ENCODE results near the gene PTPN2. TPM values are rescaled to one million over a fixed set of nuclear protein-coding genes. Genes with fewer than 3 reads are reported as not detected.

PTPN2 gene
- polyA plus RNA-seq, 2 donors, result 18.9 to 20.7 TPM

DNA sequence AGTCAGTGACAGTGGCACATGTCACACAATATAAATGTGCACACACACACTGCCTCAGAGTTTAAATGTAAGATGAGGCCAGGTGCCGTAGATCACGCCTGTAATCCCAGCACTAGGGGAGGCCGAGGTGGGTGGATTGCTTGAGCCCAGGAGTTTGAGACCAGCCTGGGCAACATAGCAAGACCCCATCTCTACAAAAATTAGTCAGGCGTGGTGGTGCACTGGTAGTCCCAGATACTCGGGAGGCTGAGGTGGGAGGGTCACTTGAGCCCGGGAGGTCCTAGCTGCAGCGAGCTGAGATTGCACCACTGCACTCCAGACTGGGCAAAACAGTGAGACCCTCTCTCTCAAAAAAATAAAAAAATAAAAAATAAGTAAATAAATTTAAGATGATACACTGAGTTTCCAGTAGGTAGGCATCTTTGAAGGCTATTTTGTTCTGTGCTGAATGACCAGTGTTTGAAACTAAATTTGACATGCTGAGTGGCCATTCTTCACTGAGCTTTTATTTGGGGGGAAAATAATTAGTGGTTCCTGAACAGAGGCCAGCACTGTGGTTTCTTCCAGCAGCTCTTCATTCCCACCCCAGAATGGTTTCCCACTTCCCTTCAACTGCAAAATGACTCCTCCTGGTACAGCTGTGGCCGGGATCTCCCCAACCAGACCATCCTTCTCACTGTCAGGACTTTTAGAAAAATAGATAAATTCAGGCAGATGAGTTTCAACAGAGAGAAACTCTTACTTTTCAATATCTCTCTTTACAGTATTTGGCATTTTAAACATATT is 136.3 kb downstream of the PTPN2 start:
- Histone ChIP-seq H3K4me3 (ENCODE audit: low read depth in 1 of 2, low read length in 2 of 2) (no peak overlapping the region), H3K36me3 (ENCODE audit: control insufficient read depth in 2 of 2, insufficient read depth in 2 of 2, low read length in 1 of 2) (no peaks in the 10 kb centered on the region), H3K27me3 (ENCODE audit: control insufficient read depth in 1 of 2, insufficient read depth in 2 of 2, low read length in 2 of 2) (no peaks in the 10 kb centered on the region), H3K4me1 (ENCODE audit: control insufficient read depth in 2 of 2, insufficient read depth in 2 of 2, low read length in 1 of 2) (no peaks in the 10 kb centered on the region), H3K9me3 (ENCODE audit: control insufficient read depth in 2 of 2, insufficient read depth in 1 of 2, low read depth in 1 of 2, low read length in 1 of 2) (no peaks in the 10 kb centered on the region), H3K27ac (ENCODE audit: low read depth in 2 of 2, low read length in 1 of 2) (no peak overlapping the region)
- WGBS, 2 donors, result 89 to 91% methylated on average over 8 of the region's 8 CpGs

DNA sequence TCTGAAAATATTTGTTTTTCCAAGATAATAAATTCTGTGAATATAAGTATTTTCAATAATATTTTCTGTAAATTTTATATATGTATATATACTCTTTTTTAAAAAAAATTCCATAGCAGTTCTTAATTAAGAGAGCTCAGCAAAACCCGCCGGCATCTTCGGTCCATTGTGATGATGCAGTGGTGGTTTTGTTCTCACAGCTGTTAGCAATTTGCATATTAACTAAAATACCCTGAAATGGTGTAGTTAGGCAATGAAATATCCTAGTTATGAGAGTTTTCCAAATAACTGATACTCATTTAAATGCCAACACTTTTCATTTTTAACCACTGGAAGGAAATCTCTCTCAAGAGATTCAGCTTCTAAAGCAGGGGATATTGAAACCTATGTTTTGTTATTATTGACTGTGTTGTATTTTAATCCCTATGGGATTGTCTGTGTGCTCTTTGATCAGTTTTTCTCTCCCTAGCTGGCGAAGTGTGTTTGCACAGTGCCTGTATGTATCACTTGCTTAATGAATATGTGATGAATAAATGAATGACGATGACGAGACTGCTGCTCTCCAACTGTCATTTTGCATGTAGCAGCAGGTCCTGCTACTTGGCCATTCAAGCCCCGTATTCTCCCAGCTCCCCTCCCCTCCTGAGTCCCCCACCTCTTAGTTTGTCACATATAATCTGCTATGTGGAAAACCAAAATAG is 138.8 kb downstream of the PTPN2 start:
- H3K27ac ChIP-seq (ENCODE audit: low read depth in 2 of 2, low read length in 1 of 2), result no peak overlapping the region
- H3K27me3 ChIP-seq (ENCODE audit: control insufficient read depth in 1 of 2, insufficient read depth in 2 of 2, low read length in 2 of 2), result no peaks in the 10 kb centered on the region
- H3K4me1 ChIP-seq (ENCODE audit: control insufficient read depth in 2 of 2, insufficient read depth in 2 of 2, low read length in 1 of 2), result no peaks in the 10 kb centered on the region
- H3K36me3 ChIP-seq (ENCODE audit: control insufficient read depth in 2 of 2, insufficient read depth in 2 of 2, low read length in 1 of 2), result no peaks in the 10 kb centered on the region
- 71 to 73% methylated on average over 7 of the region's 7 CpGs for WGBS, 2 donors
- H3K4me3 ChIP-seq (ENCODE audit: low read depth in 1 of 2, low read length in 2 of 2), result no peak overlapping the region
- H3K9me3 ChIP-seq (ENCODE audit: control insufficient read depth in 2 of 2, insufficient read depth in 1 of 2, low read depth in 1 of 2, low read length in 1 of 2), result no peaks in the 10 kb centered on the region

DNA sequence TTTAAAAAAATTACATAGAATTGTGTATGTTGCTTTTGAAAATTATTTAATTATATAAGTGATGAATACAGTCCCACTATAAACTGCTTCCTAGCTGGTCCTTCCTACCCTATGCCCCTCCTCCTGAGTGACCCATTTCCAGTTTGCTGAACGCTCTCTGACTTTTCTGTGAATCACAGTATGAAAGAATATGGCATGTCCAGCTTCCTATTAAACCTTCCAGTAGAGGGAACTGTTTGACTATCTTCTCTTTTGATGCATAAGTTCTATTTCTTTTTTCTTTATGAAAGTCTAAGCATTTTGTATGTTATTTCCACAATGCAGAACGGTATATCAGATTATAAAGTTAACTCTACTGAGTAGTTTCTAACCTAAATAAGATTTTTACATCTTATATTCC is 139.9 kb downstream of the PTPN2 start:
- Histone ChIP-seq H3K27ac (ENCODE audit: low read depth in 2 of 2, low read length in 1 of 2) (no peak overlapping the region), H3K4me1 (ENCODE audit: control insufficient read depth in 2 of 2, insufficient read depth in 2 of 2, low read length in 1 of 2) (no peaks in the 10 kb centered on the region), H3K36me3 (ENCODE audit: control insufficient read depth in 2 of 2, insufficient read depth in 2 of 2, low read length in 1 of 2) (no peaks in the 10 kb centered on the region), H3K4me3 (ENCODE audit: low read depth in 1 of 2, low read length in 2 of 2) (no peak overlapping the region), H3K27me3 (ENCODE audit: control insufficient read depth in 1 of 2, insufficient read depth in 2 of 2, low read length in 2 of 2) (no peaks in the 10 kb centered on the region), H3K9me3 (ENCODE audit: control insufficient read depth in 2 of 2, insufficient read depth in 1 of 2, low read depth in 1 of 2, low read length in 1 of 2) (no peaks in the 10 kb centered on the region)
- WGBS, 2 donors, result 1 to 8% methylated on average over 2 of the region's 2 CpGs

DNA sequence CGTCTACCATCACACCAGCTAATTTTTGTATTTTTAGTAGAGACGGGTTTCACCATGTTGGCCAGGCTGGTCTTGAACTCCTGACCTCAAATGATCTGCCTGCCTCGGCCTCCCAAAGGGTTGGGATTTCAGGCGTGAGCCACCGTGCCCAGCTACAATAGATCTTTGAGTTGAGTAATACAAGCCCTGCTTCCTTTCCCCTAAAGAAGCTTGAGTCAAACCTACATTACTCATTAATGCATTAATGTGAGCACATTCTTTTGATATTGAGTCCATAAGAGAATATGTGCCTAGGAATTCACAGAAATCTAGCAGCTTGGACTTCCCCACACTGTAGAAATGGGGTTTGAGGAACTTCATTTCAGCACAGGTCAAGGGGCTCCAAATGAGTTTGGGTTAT is 141.6 kb downstream of the PTPN2 start:
- Histone ChIP-seq H3K27me3 (ENCODE audit: control insufficient read depth in 1 of 2, insufficient read depth in 2 of 2, low read length in 2 of 2) (no peaks in the 10 kb centered on the region), H3K9me3 (ENCODE audit: control insufficient read depth in 2 of 2, insufficient read depth in 1 of 2, low read depth in 1 of 2, low read length in 1 of 2) (no peaks in the 10 kb centered on the region)
- 48 to 56% methylated on average over 5 of the region's 5 CpGs for WGBS, 2 donors

More for the DNA sequence above, 141.6 kb downstream of the PTPN2 start:
- H3K4me3 ChIP-seq (ENCODE audit: low read depth in 1 of 2, low read length in 2 of 2), result no peak overlapping the region
- H3K36me3 ChIP-seq (ENCODE audit: control insufficient read depth in 2 of 2, insufficient read depth in 2 of 2, low read length in 1 of 2), result no peaks in the 10 kb centered on the region
- H3K4me1 ChIP-seq (ENCODE audit: control insufficient read depth in 2 of 2, insufficient read depth in 2 of 2, low read length in 1 of 2), result no peaks in the 10 kb centered on the region
- H3K27ac ChIP-seq (ENCODE audit: low read depth in 2 of 2, low read length in 1 of 2), result no peak overlapping the region

Other genes with a start within 250 kb of the PTPN2 start
- gene SPIRE1, start 226.1 kb downstream of the PTPN2 start, polyA plus RNA-seq, result 1 to 10 TPM; 4.7 to 5.0 TPM
- gene CEP76, start 181.5 kb downstream of the PTPN2 start, polyA plus RNA-seq, result 1 to 10 TPM; 2.8 to 4.9 TPM
- gene PSMG2, start 181.2 kb downstream of the PTPN2 start, polyA plus RNA-seq, result 10 to 100 TPM; 66.6 to 76.6 TPM
- 10 to 100 TPM; 19.3 to 20.0 TPM for gene SEH1L, start 63.8 kb upstream of the PTPN2 start, polyA plus RNA-seq
- gene CEP192, start 107.1 kb upstream of the PTPN2 start, polyA plus RNA-seq, result 1 to 10 TPM; 6.6 to 6.8 TPM